GM20431 (cell line): ENCODE data around the gene KRTAP10-9.
"Not testable (repeated sequence)": the region's sequence is repeated elsewhere in the genome, so short reads cannot be mapped to it uniquely, and the experiment has no call there.

ENCODE experiments used
- in situ Hi-C: fragments of 300-500 bp; cut with MseI, MboI; formaldehyde crosslinking; loops from one replicate; pipeline ENCODE4 v1.15.0; 2020; ENCODE audit warnings: low sequenced_read_pairs; ENCODE audit not compliant: unreplicated experiment

Gene KRTAP10-9

GRCh38 chr21:44626673-44627143 is at the start of gene KRTAP10-9:
KRTAP10-9 (plus strand) TSS chr21:44627093; CDS start chr21:44627172, 79 bp downstream.
- in situ Hi-C loops, result no loop called here

GRCh38 chr21:44578371-44579055 is 48.4 kb upstream of the KRTAP10-9 start:
- in situ Hi-C loops, result no loop called here

GRCh38 chr21:44579056-44579832 is 47.6 kb upstream of the KRTAP10-9 start:
- in situ Hi-C loops, result no loop called here

- in situ Hi-C loops, result no loop called here
Measured at GRCh38 chr21:44579833-44580144, 47.1 kb upstream of the KRTAP10-9 start.

- in situ Hi-C loops, result not testable (repeated sequence)
Measured at GRCh38 chr21:44580231-44580821, 46.6 kb upstream of the KRTAP10-9 start, which contains the start of gene KRTAP10-5. KRTAP10-5 (minus strand) TSS chr21:44580604; CDS start chr21:44580578, 26 bp downstream.

GRCh38 chr21:44581158-44581557 is 45.7 kb upstream of the KRTAP10-9 start:
- in situ Hi-C loops, result no loop called here

- in situ Hi-C loops, result no loop called here
Measured at GRCh38 chr21:44582055-44582454, 44.8 kb upstream of the KRTAP10-9 start.

GRCh38 chr21:44583089-44583799 is 43.6 kb upstream of the KRTAP10-9 start:
- in situ Hi-C loops, result no loop called here

- in situ Hi-C loops, result no loop called here
Measured at GRCh38 chr21:44583800-44584147, 43.1 kb upstream of the KRTAP10-9 start.

GRCh38 chr21:44585892-44586291 is 41.0 kb upstream of the KRTAP10-9 start:
- in situ Hi-C loops, result no loop called here

GRCh38 chr21:44589094-44589493 is 37.8 kb upstream of the KRTAP10-9 start:
- in situ Hi-C loops, result no loop called here

GRCh38 chr21:44589586-44590305 is 37.1 kb upstream of the KRTAP10-9 start:
- in situ Hi-C loops, result no loop called here

- in situ Hi-C loops, result no loop called here
Measured at GRCh38 chr21:44590311-44590721, 36.6 kb upstream of the KRTAP10-9 start.

GRCh38 chr21:44590897-44591800 is 35.7 kb upstream of the KRTAP10-9 start:
- in situ Hi-C loops, result not testable (repeated sequence)

- in situ Hi-C loops, result not testable (repeated sequence)
Measured at GRCh38 chr21:44591801-44592130, 35.1 kb upstream of the KRTAP10-9 start.

GRCh38 chr21:44592446-44593311 is 34.2 kb upstream of the KRTAP10-9 start, which contains the start of gene KRTAP10-6:
KRTAP10-6 (minus strand) TSS chr21:44592505; CDS start chr21:44592484, 21 bp downstream.
- in situ Hi-C loops, result no loop called here

- in situ Hi-C loops, result no loop called here
Measured at GRCh38 chr21:44593598-44594405, 33.1 kb upstream of the KRTAP10-9 start.
